HepG2 (cell line): ENCODE data around the gene CHDH. TPM values are rescaled to one million over a fixed set of nuclear protein-coding genes. Genes with fewer than 3 reads are reported as not detected.

ENCODE experiments used
- CBX1 ChIP-seq: IDR thresholded peaks from one replicate; pipeline ENCODE4 v1.6.1; 2016; ENCODE audit warnings: antibody characterized with exemption, low read depth
- FOXC1 ChIP-seq: sonication (generic); formaldehyde crosslinking; IDR thresholded peaks from 2 replicates; pipeline ENCODE4 v1.8.0; 2022; ENCODE audit warnings: mild to moderate bottlenecking, missing genetic modification reagents, borderline replicate concordance
- GATAD2A ChIP-seq: IDR thresholded peaks from 2 replicates; pipeline ENCODE4 v1.6.1; 2016
- ISX ChIP-seq: sonication (generic); formaldehyde crosslinking; conservative IDR thresholded peaks from 2 replicates; pipeline ENCODE4 v1.5.0; 2020; ENCODE audit warnings: missing genetic modification reagents
- MIER2 ChIP-seq: IDR thresholded peaks from 2 replicates; pipeline ENCODE4 v1.6.1; 2016; ENCODE audit warnings: missing biosample characterization, missing genetic modification reagents
- RAD51 ChIP-seq: fragments of 450-650 bp; IDR thresholded peaks from 2 replicates; pipeline ENCODE4 v1.6.1; 2016; ENCODE audit warnings: borderline replicate concordance
- U2AF1 ChIP-seq: fragments of 200-400 bp; formaldehyde crosslinking; optimal IDR thresholded peaks from 2 replicates; pipeline ENCODE3; 2017; ENCODE audit warnings: mild to moderate bottlenecking, low read depth, low read length
- ZNF292 ChIP-seq: sonication (generic); formaldehyde crosslinking; IDR thresholded peaks from 2 replicates; pipeline ENCODE4 v1.8.1; 2022; ENCODE audit warnings: mild to moderate bottlenecking, low read depth, missing genetic modification reagents, borderline replicate concordance
- ZNF30 ChIP-seq: sonication (generic); formaldehyde crosslinking; IDR thresholded peaks from 2 replicates; pipeline ENCODE4 v1.5.0; 2020; ENCODE audit warnings: mild to moderate bottlenecking, missing genetic modification reagents
- ZNF615 ChIP-seq: sonication (generic); formaldehyde crosslinking; IDR thresholded peaks from 2 replicates; pipeline ENCODE4 v1.5.0; 2020; ENCODE audit warnings: mild to moderate bottlenecking, missing genetic modification reagents, borderline replicate concordance
- ZNF674 ChIP-seq: sonication (generic); formaldehyde crosslinking; IDR thresholded peaks from 2 replicates; pipeline ENCODE4 v1.5.0; 2020; ENCODE audit warnings: low read depth, mild to moderate bottlenecking, missing genetic modification reagents
- ZNF746 ChIP-seq: sonication (generic); formaldehyde crosslinking; IDR thresholded peaks from 2 replicates; pipeline ENCODE4 v1.8.0; 2022; ENCODE audit warnings: mild to moderate bottlenecking, missing genetic modification reagents
- ZSCAN20 ChIP-seq: sonication (generic); formaldehyde crosslinking; IDR thresholded peaks from 2 replicates; pipeline ENCODE4 v1.4.0; 2020; ENCODE audit warnings: missing genetic modification reagents, mild to moderate bottlenecking, borderline replicate concordance
- polyA plus RNA-seq, 8 experiments: library from polyadenylated mRNA; depleted of rRNA in 3 of 8; stranded (reverse) in 7 of 8; unstranded in 1 of 8; fragments of >200 nt; fragmentation: Illumina TruSeq in 4 of 8; extraction: Trizol in 4 of 8; gene quantifications; 2 replicates each; pipeline versions ENCODE4 v1.2.1 to v1.2.3, GENCODE V29; 2011 to 2016; ENCODE audit warnings: low read depth in 4 of 8, missing spikeins in 1 of 8, mixed read lengths in 1 of 8; ENCODE audit not compliant: insufficient read depth in 1 of 8
- total RNA-seq, 5 experiments: library from RNA; depleted of rRNA; stranded (reverse); fragments of >200 nt; fragmentation: Illumina TruSeq; extraction: Trizol; gene quantifications; 2 replicates each; pipeline ENCODE4 v1.2.3, GENCODE V29; 2016; ENCODE audit warnings: low read depth in 1 of 5
- TF ChIP-seq, protein P1 (sequence below): sonication (generic); formaldehyde crosslinking; IDR thresholded peaks from 2 replicates; pipeline ENCODE4 v1.4.0; 2020; ENCODE audit warnings: low read depth, mild to moderate bottlenecking, missing genetic modification reagents
- TF ChIP-seq, protein P2 (sequence below): sonication (generic); formaldehyde crosslinking; conservative IDR thresholded peaks from 2 replicates; pipeline ENCODE4 v1.8.0; 2022; ENCODE audit warnings: low read depth, missing genetic modification reagents
- TF ChIP-seq, protein P3 (sequence below): sonication (generic); formaldehyde crosslinking; IDR thresholded peaks from 2 replicates; pipeline ENCODE4 v1.8.1; 2023; ENCODE audit warnings: mild to moderate bottlenecking, missing genetic modification reagents
- TF ChIP-seq, protein P4 (sequence below): sonication (generic); formaldehyde crosslinking; IDR thresholded peaks from 2 replicates; pipeline ENCODE4 v1.4.0; 2020; ENCODE audit warnings: missing genetic modification reagents
- TF ChIP-seq, protein P5 (sequence below): fragments of 450-650 bp; IDR thresholded peaks from 2 replicates; pipeline ENCODE4 v1.6.1; 2017; ENCODE audit warnings: mild to moderate bottlenecking
- TF ChIP-seq, protein P6 (sequence below): sonication (generic); formaldehyde crosslinking; IDR thresholded peaks from 2 replicates; pipeline ENCODE4 v1.5.0; 2020; ENCODE audit warnings: mild to moderate bottlenecking, missing genetic modification reagents

CHDH gene
- total and polyA plus RNA-seq, 2 of the 13 experiments (the other 11 are each of a cell fraction or from before 2014, with no cell fraction given): 28.1 to 48.9 TPM

DNA sequence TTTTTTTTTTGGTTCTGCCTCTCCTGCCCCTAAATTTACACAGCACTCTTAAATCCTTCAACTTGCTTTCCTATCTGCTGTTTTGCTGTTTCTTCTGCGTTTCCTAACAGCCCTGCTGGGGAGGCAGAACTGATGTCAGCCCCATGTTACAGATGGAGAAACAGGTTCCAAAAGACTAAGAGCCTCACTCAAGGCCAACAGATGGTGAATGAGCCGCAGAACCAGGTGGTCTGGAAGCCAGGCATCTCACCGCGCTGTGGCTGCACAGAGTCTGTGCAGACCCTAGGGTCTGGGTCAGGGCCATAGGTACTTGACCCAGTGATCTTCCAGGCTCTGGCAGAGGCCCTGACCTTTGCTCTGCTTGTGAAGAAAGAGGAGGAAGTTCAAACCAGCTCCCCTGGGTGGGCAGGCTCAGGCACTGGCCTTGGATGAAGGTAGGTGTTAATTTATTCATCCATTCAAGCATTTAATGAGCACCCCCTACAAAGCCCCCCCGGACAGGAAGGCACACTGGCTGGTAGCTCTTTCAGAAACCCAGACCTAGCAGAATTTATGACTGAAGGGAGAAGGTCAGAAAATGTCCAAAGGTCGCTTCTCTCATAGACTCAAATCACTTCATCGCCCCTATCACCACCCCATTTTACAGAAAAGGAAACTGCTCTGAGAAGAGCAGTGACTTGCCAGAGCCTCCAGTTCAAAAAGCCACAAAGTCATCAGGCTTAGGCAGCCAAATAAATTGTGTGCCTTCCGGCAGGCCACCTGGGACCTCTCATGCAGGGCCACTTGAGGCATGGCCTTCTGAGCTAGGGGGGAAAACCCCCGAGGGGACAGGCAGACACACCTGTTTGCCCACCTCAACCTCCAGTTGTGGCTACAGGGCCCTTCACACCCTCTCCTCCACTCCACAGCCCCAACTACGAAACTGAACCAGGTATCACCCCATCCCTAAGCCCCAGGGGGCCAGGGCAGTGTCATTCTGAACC, 2.7 kb downstream of the CHDH start (continued):
- TF ChIP-seq, protein P1, sequence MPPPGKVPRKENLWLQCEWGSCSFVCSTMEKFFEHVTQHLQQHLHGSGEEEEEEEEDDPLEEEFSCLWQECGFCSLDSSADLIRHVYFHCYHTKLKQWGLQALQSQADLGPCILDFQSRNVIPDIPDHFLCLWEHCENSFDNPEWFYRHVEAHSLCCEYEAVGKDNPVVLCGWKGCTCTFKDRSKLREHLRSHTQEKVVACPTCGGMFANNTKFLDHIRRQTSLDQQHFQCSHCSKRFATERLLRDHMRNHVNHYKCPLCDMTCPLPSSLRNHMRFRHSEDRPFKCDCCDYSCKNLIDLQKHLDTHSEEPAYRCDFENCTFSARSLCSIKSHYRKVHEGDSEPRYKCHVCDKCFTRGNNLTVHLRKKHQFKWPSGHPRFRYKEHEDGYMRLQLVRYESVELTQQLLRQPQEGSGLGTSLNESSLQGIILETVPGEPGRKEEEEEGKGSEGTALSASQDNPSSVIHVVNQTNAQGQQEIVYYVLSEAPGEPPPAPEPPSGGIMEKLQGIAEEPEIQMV: no peak
- TF ChIP-seq ZNF30 (CRISPR knock-in tag) (no peak), U2AF1 (no peak), FOXC1 (no peak; the same call in 1 of the 2 replicates), ZNF292 (no peak), ZNF615 (CRISPR knock-in tag) (no peak), GATAD2A (CRISPR knock-in tag) (no peak; the same call in 1 of the 2 replicates), ISX (no peak), MIER2 (CRISPR knock-in tag) (no peak), RAD51 (no peak), ZNF674 (CRISPR knock-in tag) (no peak), ZSCAN20 (CRISPR knock-in tag) (no peak), ZNF746 (CRISPR knock-in tag) (peak; percentile 32; the same call in 1 of the 2 replicates), CBX1 (no peak)
- TF ChIP-seq, protein P2, sequence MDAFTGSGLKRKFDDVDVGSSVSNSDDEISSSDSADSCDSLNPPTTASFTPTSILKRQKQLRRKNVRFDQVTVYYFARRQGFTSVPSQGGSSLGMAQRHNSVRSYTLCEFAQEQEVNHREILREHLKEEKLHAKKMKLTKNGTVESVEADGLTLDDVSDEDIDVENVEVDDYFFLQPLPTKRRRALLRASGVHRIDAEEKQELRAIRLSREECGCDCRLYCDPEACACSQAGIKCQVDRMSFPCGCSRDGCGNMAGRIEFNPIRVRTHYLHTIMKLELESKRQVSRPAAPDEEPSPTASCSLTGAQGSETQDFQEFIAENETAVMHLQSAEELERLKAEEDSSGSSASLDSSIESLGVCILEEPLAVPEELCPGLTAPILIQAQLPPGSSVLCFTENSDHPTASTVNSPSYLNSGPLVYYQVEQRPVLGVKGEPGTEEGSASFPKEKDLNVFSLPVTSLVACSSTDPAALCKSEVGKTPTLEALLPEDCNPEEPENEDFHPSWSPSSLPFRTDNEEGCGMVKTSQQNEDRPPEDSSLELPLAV: no peak
- TF ChIP-seq, protein P3, sequence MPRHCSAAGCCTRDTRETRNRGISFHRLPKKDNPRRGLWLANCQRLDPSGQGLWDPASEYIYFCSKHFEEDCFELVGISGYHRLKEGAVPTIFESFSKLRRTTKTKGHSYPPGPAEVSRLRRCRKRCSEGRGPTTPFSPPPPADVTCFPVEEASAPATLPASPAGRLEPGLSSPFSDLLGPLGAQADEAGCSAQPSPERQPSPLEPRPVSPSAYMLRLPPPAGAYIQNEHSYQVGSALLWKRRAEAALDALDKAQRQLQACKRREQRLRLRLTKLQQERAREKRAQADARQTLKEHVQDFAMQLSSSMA: no peak
- TF ChIP-seq, protein P4, sequence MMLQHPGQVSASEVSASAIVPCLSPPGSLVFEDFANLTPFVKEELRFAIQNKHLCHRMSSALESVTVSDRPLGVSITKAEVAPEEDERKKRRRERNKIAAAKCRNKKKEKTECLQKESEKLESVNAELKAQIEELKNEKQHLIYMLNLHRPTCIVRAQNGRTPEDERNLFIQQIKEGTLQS (CRISPR knock-in tag): no peak; the same call in 1 of the 2 replicates
- TF ChIP-seq, protein P5, sequence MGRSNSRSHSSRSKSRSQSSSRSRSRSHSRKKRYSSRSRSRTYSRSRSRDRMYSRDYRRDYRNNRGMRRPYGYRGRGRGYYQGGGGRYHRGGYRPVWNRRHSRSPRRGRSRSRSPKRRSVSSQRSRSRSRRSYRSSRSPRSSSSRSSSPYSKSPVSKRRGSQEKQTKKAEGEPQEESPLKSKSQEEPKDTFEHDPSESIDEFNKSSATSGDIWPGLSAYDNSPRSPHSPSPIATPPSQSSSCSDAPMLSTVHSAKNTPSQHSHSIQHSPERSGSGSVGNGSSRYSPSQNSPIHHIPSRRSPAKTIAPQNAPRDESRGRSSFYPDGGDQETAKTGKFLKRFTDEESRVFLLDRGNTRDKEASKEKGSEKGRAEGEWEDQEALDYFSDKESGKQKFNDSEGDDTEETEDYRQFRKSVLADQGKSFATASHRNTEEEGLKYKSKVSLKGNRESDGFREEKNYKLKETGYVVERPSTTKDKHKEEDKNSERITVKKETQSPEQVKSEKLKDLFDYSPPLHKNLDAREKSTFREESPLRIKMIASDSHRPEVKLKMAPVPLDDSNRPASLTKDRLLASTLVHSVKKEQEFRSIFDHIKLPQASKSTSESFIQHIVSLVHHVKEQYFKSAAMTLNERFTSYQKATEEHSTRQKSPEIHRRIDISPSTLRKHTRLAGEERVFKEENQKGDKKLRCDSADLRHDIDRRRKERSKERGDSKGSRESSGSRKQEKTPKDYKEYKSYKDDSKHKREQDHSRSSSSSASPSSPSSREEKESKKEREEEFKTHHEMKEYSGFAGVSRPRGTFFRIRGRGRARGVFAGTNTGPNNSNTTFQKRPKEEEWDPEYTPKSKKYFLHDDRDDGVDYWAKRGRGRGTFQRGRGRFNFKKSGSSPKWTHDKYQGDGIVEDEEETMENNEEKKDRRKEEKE: no peak
- TF ChIP-seq, protein P6, sequence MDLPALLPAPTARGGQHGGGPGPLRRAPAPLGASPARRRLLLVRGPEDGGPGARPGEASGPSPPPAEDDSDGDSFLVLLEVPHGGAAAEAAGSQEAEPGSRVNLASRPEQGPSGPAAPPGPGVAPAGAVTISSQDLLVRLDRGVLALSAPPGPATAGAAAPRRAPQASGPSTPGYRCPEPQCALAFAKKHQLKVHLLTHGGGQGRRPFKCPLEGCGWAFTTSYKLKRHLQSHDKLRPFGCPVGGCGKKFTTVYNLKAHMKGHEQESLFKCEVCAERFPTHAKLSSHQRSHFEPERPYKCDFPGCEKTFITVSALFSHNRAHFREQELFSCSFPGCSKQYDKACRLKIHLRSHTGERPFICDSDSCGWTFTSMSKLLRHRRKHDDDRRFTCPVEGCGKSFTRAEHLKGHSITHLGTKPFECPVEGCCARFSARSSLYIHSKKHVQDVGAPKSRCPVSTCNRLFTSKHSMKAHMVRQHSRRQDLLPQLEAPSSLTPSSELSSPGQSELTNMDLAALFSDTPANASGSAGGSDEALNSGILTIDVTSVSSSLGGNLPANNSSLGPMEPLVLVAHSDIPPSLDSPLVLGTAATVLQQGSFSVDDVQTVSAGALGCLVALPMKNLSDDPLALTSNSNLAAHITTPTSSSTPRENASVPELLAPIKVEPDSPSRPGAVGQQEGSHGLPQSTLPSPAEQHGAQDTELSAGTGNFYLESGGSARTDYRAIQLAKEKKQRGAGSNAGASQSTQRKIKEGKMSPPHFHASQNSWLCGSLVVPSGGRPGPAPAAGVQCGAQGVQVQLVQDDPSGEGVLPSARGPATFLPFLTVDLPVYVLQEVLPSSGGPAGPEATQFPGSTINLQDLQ: no peak; the same call in 1 of the 2 replicates
